SK-MEL-5 (cell line): ENCODE results near the gene MXD4. TPM values are rescaled to one million over a fixed set of nuclear protein-coding genes. Genes with fewer than 3 reads are reported as not detected.
"Not testable (repeated sequence)": the region's sequence is repeated elsewhere in the genome, so short reads cannot be mapped to it uniquely, and the experiment has no call there.

Experiments
- DNase-seq: peaks from one replicate; pipeline ENCODE4 v3.0.0-alpha.2; 2016; ENCODE audit warnings: low read depth, low spot score
- in situ Hi-C: cut with HindIII; loops from 2 replicates; pipeline ENCODE4 v1.10.0; 2016; ENCODE audit warnings: low sequenced_read_pairs, high pct_unique_total_duplicates, low pct_unique_long_range_greater_than_20kb
- total RNA-seq: library from RNA; depleted of rRNA; stranded (reverse); fragments of >200 nt; shearing (Covaris generic); gene quantifications from 2 replicates; pipeline ENCODE4 v1.2.3, GENCODE V29; 2014

Gene MXD4
- total RNA-seq, 1 experiment from 2014 or later, result 9.7 TPM

- in situ Hi-C loops, result no loop called here
- no peak for DNase-seq
Observed at GRCh38 chr4:2283199-2283711, 21.3 kb upstream of the MXD4 start.

- in situ Hi-C loops, result no loop called here
- peak; percentile 46 for DNase-seq
Observed at GRCh38 chr4:2281575-2282343, 19.9 kb upstream of the MXD4 start.

GRCh38 chr4:2280531-2281300 lies 18.8 kb upstream of the MXD4 start:
- no peak for DNase-seq
- in situ Hi-C loops, result no loop called here

- no peak for DNase-seq
- in situ Hi-C loops, result no loop called here
Observed at GRCh38 chr4:2277956-2278355, 16.0 kb upstream of the MXD4 start.

- in situ Hi-C loops, result no loop called here
- DNase-seq, result no peak
Observed at GRCh38 chr4:2276581-2277325, 14.8 kb upstream of the MXD4 start.

- DNase-seq, result no peak
- in situ Hi-C loops, result no loop called here
Observed at GRCh38 chr4:2275546-2276251, 13.8 kb upstream of the MXD4 start.

GRCh38 chr4:2275044-2275397 lies 13.1 kb upstream of the MXD4 start:
- in situ Hi-C loops, DNase-seq: not testable (repeated sequence)

GRCh38 chr4:2274320-2275043 lies 12.6 kb upstream of the MXD4 start:
- in situ Hi-C loops, result no loop called here
- no peak for DNase-seq

- in situ Hi-C loops, result no loop called here
- DNase-seq, result no peak
Observed at GRCh38 chr4:2273657-2274319, 11.9 kb upstream of the MXD4 start.

- in situ Hi-C loops, result no loop called here
Observed at GRCh38 chr4:2273221-2273620, 11.3 kb upstream of the MXD4 start.

GRCh38 chr4:2272828-2273120 lies 10.9 kb upstream of the MXD4 start:
- in situ Hi-C loops, result no loop called here
- DNase-seq, result no peak

More at GRCh38 chr4:2273221-2273620, 11.3 kb upstream of the MXD4 start:
- no peak for DNase-seq

- no peak for DNase-seq
- in situ Hi-C loops, result no loop called here
Observed at GRCh38 chr4:2272026-2272827, 10.3 kb upstream of the MXD4 start.

- DNase-seq, result no peak
Observed at GRCh38 chr4:2271279-2272025, 9.5 kb upstream of the MXD4 start.

GRCh38 chr4:2270341-2271165 lies 8.6 kb upstream of the MXD4 start:
- DNase-seq, result no peak
- in situ Hi-C loops, result no loop called here

More at GRCh38 chr4:2271279-2272025, 9.5 kb upstream of the MXD4 start:
- in situ Hi-C loops, result no loop called here
